HG03066 (cell line): ENCODE measurements around the gene P2RX5.

ENCODE experiments used
- ATAC-seq: cut with Tn5 transposase; IDR thresholded peaks from one replicate; pipeline ENCODE4 v1.9.1; 2021; ENCODE audit warnings: low read depth; ENCODE audit not compliant: unreplicated experiment

P2RX5 gene

GRCh38 chr17:3657874-3658783 is 37.8 kb downstream of the P2RX5 start:
- no peak for ATAC-seq

GRCh38 chr17:3657588-3657869 is 38.4 kb downstream of the P2RX5 start:
- no peak for ATAC-seq

DNA sequence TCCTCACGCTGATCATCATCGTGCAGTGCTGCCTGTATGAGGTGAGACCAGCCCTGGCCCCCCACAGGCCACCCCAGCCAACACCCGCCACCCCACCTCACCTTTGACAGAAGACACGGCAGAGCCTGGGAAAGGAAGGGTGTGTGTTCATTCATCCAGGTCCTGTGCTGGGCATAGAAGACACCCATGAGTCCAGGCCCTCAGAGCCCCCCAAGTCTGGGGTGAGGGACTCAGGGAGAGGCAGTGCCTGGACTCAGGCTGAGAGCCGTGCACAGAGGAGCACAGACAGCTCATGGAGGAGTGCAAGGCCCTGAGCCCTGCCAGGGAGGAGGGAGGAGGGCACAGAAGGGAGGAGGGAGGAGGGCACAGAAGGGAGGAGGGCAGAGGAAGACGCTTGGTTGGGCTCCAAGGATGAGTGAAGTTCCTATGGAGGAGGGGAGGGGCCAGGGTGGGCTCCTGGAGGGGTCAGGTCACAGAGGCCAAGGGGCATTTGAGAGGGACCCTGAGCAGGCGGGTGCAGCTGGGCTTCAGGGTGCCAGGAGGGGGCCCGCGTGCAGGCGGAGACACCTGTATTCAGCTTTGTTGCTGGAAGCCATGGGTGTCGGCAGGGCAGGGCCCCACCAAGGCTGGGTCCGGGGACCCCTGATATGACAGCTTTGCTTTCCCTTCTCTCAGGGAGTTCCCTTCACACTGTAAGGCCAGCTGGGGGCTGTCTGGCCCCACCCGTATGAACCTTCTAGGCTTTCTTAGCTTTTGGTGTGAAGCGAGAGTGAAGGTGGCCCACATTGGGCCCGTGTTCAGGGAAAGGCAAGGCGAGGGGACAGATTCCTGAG is 39.0 kb downstream of the P2RX5 start:
- no peak for ATAC-seq

DNA sequence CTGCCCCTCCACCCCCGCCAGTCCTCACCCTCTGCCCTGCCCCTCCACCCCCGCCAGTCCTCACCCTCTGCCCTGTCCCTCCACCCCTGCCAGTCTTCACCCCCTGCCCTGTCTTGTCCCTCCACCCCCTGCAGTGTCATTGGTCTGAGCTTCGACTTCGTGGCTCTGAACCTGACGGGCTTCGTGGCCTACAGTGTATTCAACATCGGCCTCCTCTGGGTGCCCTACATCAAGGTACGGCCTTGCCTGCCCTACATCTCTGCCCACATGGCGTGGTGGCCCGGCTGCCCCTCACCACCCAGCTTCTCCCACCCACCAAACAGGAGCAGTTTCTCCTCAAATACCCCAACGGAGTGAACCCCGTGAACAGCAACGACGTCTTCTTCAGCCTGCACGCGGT is 39.6 kb downstream of the P2RX5 start:
- no peak for ATAC-seq

- no peak for ATAC-seq
Observed at GRCh38 chr17:3655766-3656165, 40.2 kb downstream of the P2RX5 start.

GRCh38 chr17:3647769-3648555 is 48.0 kb downstream of the P2RX5 start:
- ATAC-seq: no peak

DNA sequence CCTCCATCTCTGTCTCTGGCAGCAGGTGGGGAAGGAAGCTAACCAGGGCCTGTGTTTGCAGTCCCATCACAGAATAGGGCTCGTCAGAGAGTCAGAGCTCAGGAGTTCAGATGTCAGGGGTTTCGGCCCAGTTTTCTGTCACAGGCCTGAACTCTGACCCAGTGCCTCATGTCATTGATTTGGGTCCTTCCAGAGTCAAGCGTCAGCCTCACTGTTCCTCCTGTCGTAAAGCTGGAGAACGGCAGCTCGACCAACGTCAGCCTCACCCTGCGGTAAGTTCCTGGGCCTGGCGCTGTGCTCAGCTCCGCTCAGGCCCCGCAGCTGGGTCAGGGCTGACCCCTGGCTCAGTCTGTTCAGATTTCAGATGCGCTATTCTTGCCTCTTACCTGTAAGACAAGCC is 48.7 kb downstream of the P2RX5 start:
- ATAC-seq: no peak

DNA sequence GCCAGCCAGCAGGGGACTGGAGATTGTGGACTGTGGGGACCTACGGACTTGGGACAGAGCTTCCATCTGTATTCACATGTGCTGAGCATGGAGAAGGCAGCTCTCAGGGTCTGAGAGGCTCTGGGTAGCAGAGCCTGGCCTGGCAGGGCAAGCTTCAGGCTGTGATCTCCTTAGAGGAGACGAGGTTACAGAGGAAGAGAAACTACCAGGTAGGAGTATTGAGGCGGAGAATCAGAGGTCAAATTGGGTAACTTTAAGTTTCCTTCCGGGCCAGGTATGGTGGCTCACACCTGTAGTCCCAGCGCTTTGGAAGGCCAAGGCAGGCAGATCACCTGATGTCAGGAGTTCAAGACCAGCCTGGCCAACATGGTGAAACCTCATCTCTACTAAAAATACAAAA is 50.6 kb downstream of the P2RX5 start:
- ATAC-seq: no peak

DNA sequence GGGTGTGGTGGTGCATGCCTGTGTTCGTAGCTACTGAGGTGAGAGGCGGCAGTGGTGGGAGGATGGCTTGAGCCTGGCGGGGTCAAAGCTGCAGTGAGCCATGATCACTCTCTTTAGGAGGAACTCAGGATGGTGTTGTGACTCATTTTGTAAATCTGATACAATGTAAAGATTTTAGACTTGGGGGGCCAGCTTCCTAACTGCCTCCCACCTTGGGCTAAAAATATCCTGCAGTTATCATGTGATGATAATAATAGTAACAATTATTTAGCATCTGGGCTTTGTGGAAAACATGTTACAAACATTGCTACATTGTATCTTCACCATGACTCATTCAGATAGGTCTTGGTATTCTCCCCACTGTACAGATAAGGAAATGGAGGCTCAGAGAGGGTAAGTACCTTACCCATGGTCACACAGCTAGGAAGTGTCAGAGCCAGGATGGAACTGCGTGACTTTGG is 52.0 kb downstream of the P2RX5 start:
- ATAC-seq: no peak

DNA sequence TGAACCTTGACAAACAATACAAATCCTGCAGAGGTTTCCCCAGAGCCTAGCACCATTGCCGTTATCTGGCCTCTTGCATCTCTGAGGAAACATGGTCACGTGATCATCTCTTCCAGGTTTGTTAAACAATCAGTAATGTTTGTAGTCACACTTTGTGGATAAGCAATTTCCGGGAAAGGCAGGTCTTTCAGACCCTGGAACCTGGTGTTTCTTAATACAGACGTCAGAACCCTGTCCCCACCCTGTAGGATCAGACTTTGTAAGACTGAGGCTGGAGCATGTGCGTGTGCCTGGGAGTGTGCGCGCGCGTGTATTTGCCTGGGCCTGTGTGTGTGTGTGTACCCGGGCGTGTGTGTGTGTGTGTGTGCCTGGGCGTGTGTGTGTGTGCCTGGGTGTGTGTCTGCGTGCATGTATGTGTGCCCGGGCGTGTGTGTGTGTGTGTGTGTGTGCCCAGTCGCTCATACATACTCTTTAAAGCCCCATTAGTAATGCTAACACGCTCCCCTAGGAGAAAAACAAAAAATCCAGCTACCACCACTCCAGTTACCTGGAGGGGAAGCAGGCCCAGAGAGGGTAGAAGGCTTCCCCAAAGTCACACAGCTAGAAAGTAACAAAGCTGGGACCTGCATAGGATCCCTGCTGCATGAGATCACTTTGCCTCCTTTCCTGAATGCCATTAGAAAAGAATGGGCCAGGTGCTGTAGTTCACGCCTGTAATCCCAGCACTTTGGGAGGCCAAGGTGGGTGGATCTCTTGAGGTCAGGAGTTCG is 54.1 kb downstream of the P2RX5 start:
- ATAC-seq: no peak

DNA sequence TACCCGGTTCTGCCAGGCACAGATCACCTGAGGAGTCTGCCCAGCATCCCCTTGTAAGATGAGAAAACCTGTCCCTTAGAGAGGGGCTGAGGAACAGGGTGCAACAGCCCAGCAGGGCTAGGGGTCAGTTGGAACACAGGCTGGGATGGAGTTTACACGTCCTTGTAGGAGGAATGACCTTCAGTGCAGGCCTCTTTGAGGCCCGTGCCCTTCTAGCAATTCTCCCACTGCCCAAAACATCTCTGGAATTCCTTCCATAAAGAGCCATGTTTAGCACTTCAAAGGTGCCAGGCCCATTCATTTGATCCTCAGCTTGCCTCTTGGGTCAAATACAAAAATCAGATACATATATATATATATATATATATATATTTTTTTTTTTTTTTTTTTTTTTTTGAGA is 54.9 kb downstream of the P2RX5 start:
- no peak for ATAC-seq

DNA sequence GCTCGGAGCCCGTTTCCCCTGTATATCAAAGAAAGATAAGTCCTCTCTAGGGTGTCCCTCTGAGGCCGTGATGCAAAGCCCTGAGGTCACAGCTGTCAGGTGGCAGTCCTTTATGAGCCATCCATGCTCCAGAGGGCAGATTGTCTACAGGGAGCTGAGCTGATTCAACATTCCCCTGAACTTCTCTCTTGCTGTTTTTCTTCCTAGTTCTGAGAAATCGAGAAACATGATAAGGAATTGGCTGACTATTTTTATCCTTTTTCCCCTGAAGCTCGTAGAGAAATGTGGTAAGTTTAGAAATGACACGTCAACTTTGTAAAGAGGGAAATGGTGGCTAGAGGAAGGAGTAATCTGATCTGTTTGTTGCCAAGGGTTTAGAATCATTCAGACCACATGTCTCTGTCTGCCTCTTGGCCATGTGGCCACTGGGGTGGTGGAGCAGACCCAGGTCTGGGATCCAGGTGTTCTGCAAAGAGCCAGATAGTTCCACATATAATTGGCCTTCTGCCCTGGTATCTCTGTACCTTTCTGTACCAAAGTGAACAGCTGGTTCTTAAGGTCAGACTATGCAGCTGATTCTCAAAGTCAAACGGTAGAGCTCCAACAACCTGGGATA is 55.9 kb downstream of the P2RX5 start:
- ATAC-seq: no peak

- peak; percentile 7 for ATAC-seq
Observed at GRCh38 chr17:3636908-3637373, 59.0 kb downstream of the P2RX5 start.

DNA sequence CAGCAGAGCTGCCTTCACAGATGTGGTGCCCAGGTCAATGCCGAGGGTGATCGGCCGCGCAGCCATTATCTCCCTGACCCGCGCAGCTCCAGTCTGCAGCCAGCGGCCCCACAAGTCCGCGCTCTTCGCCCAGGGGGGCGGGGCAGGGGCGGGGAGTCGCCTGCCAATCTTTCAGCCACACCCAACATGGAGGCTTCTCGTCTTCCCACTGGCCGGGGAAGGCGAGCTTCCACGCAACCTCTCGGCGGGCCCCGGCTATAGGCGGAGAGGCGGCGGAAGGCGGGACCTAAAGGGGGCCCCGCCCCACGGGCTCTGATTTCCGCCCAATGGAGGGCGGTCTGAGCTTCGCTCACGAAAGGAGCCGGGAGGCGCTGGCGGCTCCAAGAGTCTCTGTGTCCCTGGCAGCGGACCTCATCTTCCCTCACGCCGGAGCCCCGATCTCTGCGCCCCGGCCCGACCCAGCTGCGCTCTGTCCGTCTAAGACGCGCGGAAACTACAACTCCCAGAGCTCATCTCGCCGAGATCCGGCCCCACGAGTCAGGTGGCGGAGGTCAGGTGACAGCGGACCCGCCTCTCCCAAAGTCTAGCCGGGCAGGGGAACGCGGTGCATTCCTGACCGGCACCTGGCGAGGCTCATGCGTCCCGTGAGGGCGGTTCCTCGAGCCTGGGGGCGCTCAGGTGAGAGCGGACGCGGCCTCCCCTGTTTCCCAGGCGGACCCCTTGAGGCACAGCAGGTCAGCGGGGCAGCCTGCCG is 59.6 kb downstream of the P2RX5 start, which contains the start of the genes CTNS and SHPK:
TSS of gene CTNS (plus strand) at position 607 of the 754 bp plus-strand sequence. CDS start 3,447 bp downstream, outside the sequence.
TSS of gene SHPK (minus strand) at position 97 of the 754 bp plus-strand sequence. CDS start at position 66, 31 bp downstream.
- peak; percentile 90 for ATAC-seq

DNA sequence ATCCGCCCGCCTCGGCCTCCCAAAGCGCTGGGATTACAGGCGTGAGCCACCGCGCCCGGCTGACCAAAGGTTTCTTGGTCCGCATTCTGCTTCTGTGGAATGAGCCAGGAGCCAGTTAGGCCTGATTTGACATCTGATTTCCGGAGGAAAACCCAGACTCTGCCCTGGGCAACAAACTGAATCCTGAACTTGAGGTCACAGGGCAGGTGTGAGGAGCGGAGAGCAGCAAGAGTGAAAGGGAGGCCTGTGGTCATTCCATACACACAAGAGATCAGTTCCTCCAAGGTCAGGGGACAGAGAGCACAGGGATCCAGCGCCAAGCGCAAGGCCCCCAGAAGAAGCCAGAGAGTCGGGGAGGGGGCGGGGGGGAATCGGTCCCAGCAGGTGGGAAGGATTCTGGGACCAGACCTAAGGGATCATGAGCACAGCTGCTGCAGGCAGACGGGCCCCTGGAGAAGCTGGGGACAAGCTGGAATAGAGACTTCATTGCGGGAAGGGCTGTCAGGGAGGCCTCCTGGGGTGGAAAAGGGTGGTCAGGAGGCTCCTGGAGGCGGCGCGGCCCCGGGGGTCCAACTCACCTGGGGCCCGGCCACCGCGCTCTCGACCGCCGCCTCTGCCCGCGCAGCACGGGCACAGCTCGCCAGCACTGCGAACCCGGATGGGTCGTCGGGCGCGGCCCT is 60.3 kb downstream of the P2RX5 start:
- no peak for ATAC-seq

GRCh38 chr17:3632287-3632686 is 63.7 kb downstream of the P2RX5 start:
- no peak for ATAC-seq

- no peak for ATAC-seq
Observed at GRCh38 chr17:3630781-3631180, 65.2 kb downstream of the P2RX5 start.

- no peak for ATAC-seq
Observed at GRCh38 chr17:3627769-3628167, 68.2 kb downstream of the P2RX5 start.
